K562 (cell line): ENCODE results near the gene IL24. TPM values are rescaled to one million over a fixed set of nuclear protein-coding genes. Genes with fewer than 3 reads are reported as not detected.

ENCODE experiments used
- BCOR ChIP-seq: fragments of 450-650 bp; IDR thresholded peaks from 2 replicates; pipeline ENCODE4 v1.6.1; 2016
- C11orf30 ChIP-seq: fragments of 450-650 bp; IDR thresholded peaks from 2 replicates; pipeline ENCODE4 v1.6.1; 2016; ENCODE audit warnings: low read depth, mild to moderate bottlenecking
- ETS2 ChIP-seq: IDR thresholded peaks from 2 replicates; pipeline ENCODE4 v1.6.1; 2016; ENCODE audit warnings: borderline replicate concordance, missing genetic modification characterization, mild to moderate bottlenecking, moderate library complexity, missing compliant biosample characterization; ENCODE audit not compliant: poor library complexity, severe bottlenecking
- EWSR1 ChIP-seq: fragments of 450-650 bp; IDR thresholded peaks from 2 replicates; pipeline ENCODE4 v1.6.1; 2018; ENCODE audit warnings: borderline replicate concordance, mild to moderate bottlenecking, low read depth, moderate library complexity; ENCODE audit not compliant: partially characterized antibody
- MAZ ChIP-seq, 2 experiments: fragments of 450-650 bp in 1 of 2; sonication (generic) in 1 of 2; formaldehyde crosslinking; IDR thresholded peaks in 1 of 2; conservative IDR thresholded peaks in 1 of 2; 2 replicates each; pipeline versions ENCODE4 v1.4.0 to v1.5.0; 2020; ENCODE audit warnings: mild to moderate bottlenecking in 1 of 2, missing genetic modification reagents in 1 of 2
- SAFB2 ChIP-seq: fragments of 200-400 bp; formaldehyde crosslinking; IDR thresholded peaks from 2 replicates; pipeline ENCODE4 v1.6.1; 2018; ENCODE audit warnings: borderline replicate concordance, low read length, low read depth, moderate library complexity; ENCODE audit not compliant: severe bottlenecking
- SREBF1 ChIP-seq: fragments of 150-350 bp; IDR thresholded peaks from 2 replicates; pipeline ENCODE4 v1.6.1; 2014; ENCODE audit warnings: antibody characterized with exemption, low read depth, low read length, borderline replicate concordance
- ZNF143 ChIP-seq: sonication (generic); formaldehyde crosslinking; IDR thresholded peaks from 2 replicates; pipeline ENCODE4 v1.9.0; 2022; ENCODE audit warnings: mild to moderate bottlenecking, missing genetic modification reagents
- ZNF174 ChIP-seq: fragments of 250-450 bp; sonication (Bioruptor Pico); IDR thresholded peaks from 2 replicates; pipeline ENCODE4 v1.4.0; 2020; ENCODE audit warnings: mild to moderate bottlenecking
- ZNF764 ChIP-seq: fragments of 250-450 bp; sonication (Bioruptor Pico); IDR thresholded peaks from 2 replicates; pipeline ENCODE4 v1.4.0; 2020; ENCODE audit warnings: low read depth, mild to moderate bottlenecking, moderate library complexity
- polyA plus RNA-seq, 8 experiments: library from polyadenylated mRNA; depleted of rRNA in 4 of 8; stranded (reverse) in 5 of 8; unstranded in 3 of 8; fragments of >200 nt; fragmentation: Nextera tagmentation in 2 of 8; fragmentation: Illumina TruSeq in 1 of 8; extraction: Ambion mirVana in 2 of 8; extraction: Trizol in 1 of 8; gene quantifications; 2 replicates each; pipeline versions ENCODE4 v1.2.1 to v1.2.3, GENCODE V29; 2011 to 2014; ENCODE audit warnings: inconsistent platforms in 1 of 8, missing spikeins in 1 of 8
- total RNA-seq, 7 experiments: library from RNA; depleted of rRNA in 6 of 7; stranded (reverse); fragments of >200 nt in 6 of 7; fragmentation: Illumina TruSeq in 2 of 7; extraction: Trizol in 2 of 7; gene quantifications; 2 replicates each; pipeline versions ENCODE4 v1.2.1 to v1.2.3, GENCODE V29; 2011 to 2021; ENCODE audit warnings: low replicate concordance in 1 of 7
- TF ChIP-seq, protein P1 (sequence below): sonication (generic); formaldehyde crosslinking; IDR thresholded peaks from 2 replicates; pipeline ENCODE4 v1.4.0; 2020; ENCODE audit warnings: mild to moderate bottlenecking, missing genetic modification reagents
- TF ChIP-seq, protein P2 (sequence below): sonication (generic); formaldehyde crosslinking; IDR thresholded peaks from 2 replicates; pipeline ENCODE4 v1.8.1; 2023; ENCODE audit warnings: mild to moderate bottlenecking, missing genetic modification reagents
- TF ChIP-seq, protein P3 (sequence below): fragments of 450-650 bp; IDR thresholded peaks from 2 replicates; pipeline ENCODE4 v1.6.1; 2016; ENCODE audit warnings: low read depth, mild to moderate bottlenecking, moderate library complexity
- TF ChIP-seq, protein P4 (sequence below): sonication (generic); formaldehyde crosslinking; IDR thresholded peaks from 2 replicates; pipeline ENCODE4 v1.8.1; 2023; ENCODE audit warnings: mild to moderate bottlenecking, missing genetic modification reagents, moderate library complexity
- TF ChIP-seq, protein P5 (sequence below): fragments of 250-450 bp; sonication (Bioruptor Pico); IDR thresholded peaks from 2 replicates; pipeline ENCODE4 v1.4.0; 2020; ENCODE audit warnings: mild to moderate bottlenecking, moderate library complexity

IL24 gene
- total and polyA plus RNA-seq, 9 of the 15 experiments (the other 6 are each of a cell fraction or from before 2014, with no cell fraction given) = 0.04 to 0.19 TPM; not detected in 7

DNA sequence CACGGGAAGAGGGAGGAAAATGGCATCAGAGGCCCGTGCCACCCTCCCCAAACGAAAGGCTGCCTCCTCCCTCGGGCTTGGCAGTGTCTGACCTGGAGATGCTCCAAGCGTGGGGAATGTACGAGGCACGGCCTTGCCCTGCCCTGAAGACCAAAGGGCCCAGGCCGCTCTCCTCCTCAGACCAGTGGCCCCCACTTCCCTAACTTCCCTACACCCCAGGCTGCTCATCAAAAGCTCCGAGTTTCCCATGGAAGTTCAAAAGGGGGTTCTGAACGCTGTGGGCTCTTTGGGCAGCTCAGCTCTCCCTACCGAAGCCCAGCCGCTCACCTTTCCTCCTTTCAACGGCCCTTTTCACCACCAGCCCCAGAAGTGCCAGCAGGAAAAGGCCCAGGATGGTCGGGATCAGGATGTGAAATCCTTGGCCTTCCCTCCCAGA lies 12.7 kb downstream of the IL24 start (continued):
- TF ChIP-seq, protein P1, sequence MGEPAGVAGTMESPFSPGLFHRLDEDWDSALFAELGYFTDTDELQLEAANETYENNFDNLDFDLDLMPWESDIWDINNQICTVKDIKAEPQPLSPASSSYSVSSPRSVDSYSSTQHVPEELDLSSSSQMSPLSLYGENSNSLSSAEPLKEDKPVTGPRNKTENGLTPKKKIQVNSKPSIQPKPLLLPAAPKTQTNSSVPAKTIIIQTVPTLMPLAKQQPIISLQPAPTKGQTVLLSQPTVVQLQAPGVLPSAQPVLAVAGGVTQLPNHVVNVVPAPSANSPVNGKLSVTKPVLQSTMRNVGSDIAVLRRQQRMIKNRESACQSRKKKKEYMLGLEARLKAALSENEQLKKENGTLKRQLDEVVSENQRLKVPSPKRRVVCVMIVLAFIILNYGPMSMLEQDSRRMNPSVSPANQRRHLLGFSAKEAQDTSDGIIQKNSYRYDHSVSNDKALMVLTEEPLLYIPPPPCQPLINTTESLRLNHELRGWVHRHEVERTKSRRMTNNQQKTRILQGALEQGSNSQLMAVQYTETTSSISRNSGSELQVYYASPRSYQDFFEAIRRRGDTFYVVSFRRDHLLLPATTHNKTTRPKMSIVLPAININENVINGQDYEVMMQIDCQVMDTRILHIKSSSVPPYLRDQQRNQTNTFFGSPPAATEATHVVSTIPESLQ (CRISPR knock-in tag) = no peak
- no peak for TF ChIP-seq ZNF143 (CRISPR knock-in tag)
- TF ChIP-seq, protein P2, sequence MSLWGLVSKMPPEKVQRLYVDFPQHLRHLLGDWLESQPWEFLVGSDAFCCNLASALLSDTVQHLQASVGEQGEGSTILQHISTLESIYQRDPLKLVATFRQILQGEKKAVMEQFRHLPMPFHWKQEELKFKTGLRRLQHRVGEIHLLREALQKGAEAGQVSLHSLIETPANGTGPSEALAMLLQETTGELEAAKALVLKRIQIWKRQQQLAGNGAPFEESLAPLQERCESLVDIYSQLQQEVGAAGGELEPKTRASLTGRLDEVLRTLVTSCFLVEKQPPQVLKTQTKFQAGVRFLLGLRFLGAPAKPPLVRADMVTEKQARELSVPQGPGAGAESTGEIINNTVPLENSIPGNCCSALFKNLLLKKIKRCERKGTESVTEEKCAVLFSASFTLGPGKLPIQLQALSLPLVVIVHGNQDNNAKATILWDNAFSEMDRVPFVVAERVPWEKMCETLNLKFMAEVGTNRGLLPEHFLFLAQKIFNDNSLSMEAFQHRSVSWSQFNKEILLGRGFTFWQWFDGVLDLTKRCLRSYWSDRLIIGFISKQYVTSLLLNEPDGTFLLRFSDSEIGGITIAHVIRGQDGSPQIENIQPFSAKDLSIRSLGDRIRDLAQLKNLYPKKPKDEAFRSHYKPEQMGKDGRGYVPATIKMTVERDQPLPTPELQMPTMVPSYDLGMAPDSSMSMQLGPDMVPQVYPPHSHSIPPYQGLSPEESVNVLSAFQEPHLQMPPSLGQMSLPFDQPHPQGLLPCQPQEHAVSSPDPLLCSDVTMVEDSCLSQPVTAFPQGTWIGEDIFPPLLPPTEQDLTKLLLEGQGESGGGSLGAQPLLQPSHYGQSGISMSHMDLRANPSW (CRISPR knock-in tag) = no peak
- 0 out of 4 replicates have a peak, but pooled peaks of 1 of the 2 experiments have one; percentile 1 for TF ChIP-seq MAZ (CRISPR knock-in tag; conservative IDR thresholded peaks at IDR 0.05 in 1 of 2, IDR thresholded peaks at IDR 0.05 in 1 of 2)
- no peak for TF ChIP-seq BCOR
- TF ChIP-seq SREBF1 = no peak
- TF ChIP-seq, protein P3, sequence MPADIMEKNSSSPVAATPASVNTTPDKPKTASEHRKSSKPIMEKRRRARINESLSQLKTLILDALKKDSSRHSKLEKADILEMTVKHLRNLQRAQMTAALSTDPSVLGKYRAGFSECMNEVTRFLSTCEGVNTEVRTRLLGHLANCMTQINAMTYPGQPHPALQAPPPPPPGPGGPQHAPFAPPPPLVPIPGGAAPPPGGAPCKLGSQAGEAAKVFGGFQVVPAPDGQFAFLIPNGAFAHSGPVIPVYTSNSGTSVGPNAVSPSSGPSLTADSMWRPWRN = no peak
- TF ChIP-seq C11orf30 = no peak
- TF ChIP-seq ZNF764 (CRISPR knock-in tag) = no peak
- TF ChIP-seq, protein P4, sequence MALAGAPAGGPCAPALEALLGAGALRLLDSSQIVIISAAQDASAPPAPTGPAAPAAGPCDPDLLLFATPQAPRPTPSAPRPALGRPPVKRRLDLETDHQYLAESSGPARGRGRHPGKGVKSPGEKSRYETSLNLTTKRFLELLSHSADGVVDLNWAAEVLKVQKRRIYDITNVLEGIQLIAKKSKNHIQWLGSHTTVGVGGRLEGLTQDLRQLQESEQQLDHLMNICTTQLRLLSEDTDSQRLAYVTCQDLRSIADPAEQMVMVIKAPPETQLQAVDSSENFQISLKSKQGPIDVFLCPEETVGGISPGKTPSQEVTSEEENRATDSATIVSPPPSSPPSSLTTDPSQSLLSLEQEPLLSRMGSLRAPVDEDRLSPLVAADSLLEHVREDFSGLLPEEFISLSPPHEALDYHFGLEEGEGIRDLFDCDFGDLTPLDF = no peak
- no peak for TF ChIP-seq ETS2 (tag)
- TF ChIP-seq ZNF174 (CRISPR knock-in tag) = no peak
- TF ChIP-seq, protein P5, sequence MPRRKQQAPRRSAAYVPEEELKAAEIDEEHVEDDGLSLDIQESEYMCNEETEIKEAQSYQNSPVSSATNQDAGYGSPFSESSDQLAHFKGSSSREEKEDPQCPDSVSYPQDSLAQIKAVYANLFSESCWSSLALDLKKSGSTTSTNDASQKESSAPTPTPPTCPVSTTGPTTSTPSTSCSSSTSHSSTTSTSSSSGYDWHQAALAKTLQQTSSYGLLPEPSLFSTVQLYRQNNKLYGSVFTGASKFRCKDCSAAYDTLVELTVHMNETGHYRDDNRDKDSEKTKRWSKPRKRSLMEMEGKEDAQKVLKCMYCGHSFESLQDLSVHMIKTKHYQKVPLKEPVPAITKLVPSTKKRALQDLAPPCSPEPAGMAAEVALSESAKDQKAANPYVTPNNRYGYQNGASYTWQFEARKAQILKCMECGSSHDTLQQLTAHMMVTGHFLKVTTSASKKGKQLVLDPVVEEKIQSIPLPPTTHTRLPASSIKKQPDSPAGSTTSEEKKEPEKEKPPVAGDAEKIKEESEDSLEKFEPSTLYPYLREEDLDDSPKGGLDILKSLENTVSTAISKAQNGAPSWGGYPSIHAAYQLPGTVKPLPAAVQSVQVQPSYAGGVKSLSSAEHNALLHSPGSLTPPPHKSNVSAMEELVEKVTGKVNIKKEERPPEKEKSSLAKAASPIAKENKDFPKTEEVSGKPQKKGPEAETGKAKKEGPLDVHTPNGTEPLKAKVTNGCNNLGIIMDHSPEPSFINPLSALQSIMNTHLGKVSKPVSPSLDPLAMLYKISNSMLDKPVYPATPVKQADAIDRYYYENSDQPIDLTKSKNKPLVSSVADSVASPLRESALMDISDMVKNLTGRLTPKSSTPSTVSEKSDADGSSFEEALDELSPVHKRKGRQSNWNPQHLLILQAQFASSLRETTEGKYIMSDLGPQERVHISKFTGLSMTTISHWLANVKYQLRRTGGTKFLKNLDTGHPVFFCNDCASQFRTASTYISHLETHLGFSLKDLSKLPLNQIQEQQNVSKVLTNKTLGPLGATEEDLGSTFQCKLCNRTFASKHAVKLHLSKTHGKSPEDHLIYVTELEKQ (CRISPR knock-in tag) = no peak
- TF ChIP-seq SAFB2 = no peak
- TF ChIP-seq EWSR1 = no peak
